ENCODE measurements around the gene A1BG. TPM values are rescaled to one million over a fixed set of nuclear protein-coding genes. Genes with fewer than 3 reads are reported as not detected.

Gene A1BG
- total RNA-seq, 1 donor from 2014 or later = 2.0 TPM

- DNase-seq (ENCODE audit: low read depth in 2 of 2) = no peak
Observed at GRCh38 chr19:58296104-58296503, 57.2 kb downstream of the A1BG start.

Other genes starting within 250 kb of the A1BG start
- gene ZNF329, start 202.7 kb downstream of the A1BG start, total RNA-seq = 7.2 and 10.3 TPM in 2 replicates
- gene ZNF274, start 170.4 kb downstream of the A1BG start, total RNA-seq = 9.6 and 14.3 TPM in 2 replicates
- gene ZNF544, start 124.6 kb downstream of the A1BG start, total RNA-seq = 41.4 and 58.5 TPM in 2 replicates
- 2.6 and 4.2 TPM in 2 replicates for gene ZNF8, start 74.5 kb downstream of the A1BG start, total RNA-seq
- gene ERVK3-1, start 48.1 kb downstream of the A1BG start, total RNA-seq = 11.1 and 19.4 TPM in 2 replicates
- 1.3 and 2.0 TPM in 2 replicates for gene ZSCAN22, start 26.5 kb downstream of the A1BG start, total RNA-seq
- 0.65 and 0.99 TPM in 2 replicates for gene ZNF497, start 9.3 kb upstream of the A1BG start, total RNA-seq
- gene ZNF837, start 27.5 kb upstream of the A1BG start, total RNA-seq = 0.87 and 1.6 TPM in 2 replicates
- 2,255 and 2,472 TPM in 2 replicates for gene RPS5, start 33.8 kb upstream of the A1BG start, total RNA-seq
- gene RNF225, start 42.2 kb upstream of the A1BG start, total RNA-seq = not detected in 2 replicates
- 5.9 and 9.1 TPM in 2 replicates for gene ZNF584, start 55.2 kb upstream of the A1BG start, total RNA-seq
- 4.1 and 6.9 TPM in 2 replicates for gene ZNF132, start 86.7 kb upstream of the A1BG start, total RNA-seq
- gene ZNF324B, start 98.1 kb upstream of the A1BG start, total RNA-seq = 4.8 and 7.1 TPM in 2 replicates
- 7.6 and 11.9 TPM in 2 replicates for gene ZNF324, start 113.6 kb upstream of the A1BG start, total RNA-seq
- 3.0 and 3.1 TPM in 2 replicates for gene ZNF446, start 122.9 kb upstream of the A1BG start, total RNA-seq
- gene SLC27A5, start 158.5 kb upstream of the A1BG start, total RNA-seq = 6.1 and 8.1 TPM in 2 replicates
- 3.7 and 5.0 TPM in 2 replicates for gene ZBTB45, start 166.3 kb upstream of the A1BG start, total RNA-seq
- gene TRIM28, start 190.6 kb upstream of the A1BG start, total RNA-seq = 275 and 278 TPM in 2 replicates
- gene CHMP2A, start 201.6 kb upstream of the A1BG start, total RNA-seq = 86.1 and 93.5 TPM in 2 replicates
- gene UBE2M, start 205.1 kb upstream of the A1BG start, total RNA-seq = 50.1 and 66.7 TPM in 2 replicates
- gene MZF1, start 219.8 kb upstream of the A1BG start, total RNA-seq = 5.4 and 7.5 TPM in 2 replicates